ENCODE measurements around the gene SAMD8.
"Not testable (repeated sequence)": the region's sequence is repeated elsewhere in the genome, so short reads cannot be mapped to it uniquely, and the experiment has no call there.

SAMD8 gene

DNA sequence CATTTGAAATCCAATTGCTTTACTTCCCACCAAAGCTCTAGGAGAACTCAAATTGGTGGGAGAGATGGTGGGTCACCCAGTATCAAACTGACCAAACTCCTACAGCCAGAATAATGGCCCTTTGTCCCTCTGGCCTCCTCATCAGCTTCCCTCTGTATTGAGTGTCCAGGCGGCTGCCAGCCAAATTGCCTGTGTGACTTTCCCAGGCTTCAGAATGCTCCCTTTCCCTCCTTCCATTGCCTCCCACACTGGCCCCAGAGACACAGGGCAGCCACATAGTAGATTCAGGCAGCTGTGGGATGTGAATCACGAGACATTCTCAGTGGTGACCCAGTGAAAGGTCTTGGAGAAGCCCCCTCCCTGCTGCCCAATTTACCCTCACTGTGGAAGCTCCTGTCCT is 86.5 kb downstream of the SAMD8 start:
- no peak overlapping the region for H3K4me3 ChIP-seq (ENCODE audit: low read depth, low read length)
- DNase-seq (ENCODE audit: low read depth) = no peak
- no peak for TF ChIP-seq CTCF (IDR thresholded peaks at IDR 0.05; ENCODE audit: low read depth, low read length, missing control alignments)

DNA sequence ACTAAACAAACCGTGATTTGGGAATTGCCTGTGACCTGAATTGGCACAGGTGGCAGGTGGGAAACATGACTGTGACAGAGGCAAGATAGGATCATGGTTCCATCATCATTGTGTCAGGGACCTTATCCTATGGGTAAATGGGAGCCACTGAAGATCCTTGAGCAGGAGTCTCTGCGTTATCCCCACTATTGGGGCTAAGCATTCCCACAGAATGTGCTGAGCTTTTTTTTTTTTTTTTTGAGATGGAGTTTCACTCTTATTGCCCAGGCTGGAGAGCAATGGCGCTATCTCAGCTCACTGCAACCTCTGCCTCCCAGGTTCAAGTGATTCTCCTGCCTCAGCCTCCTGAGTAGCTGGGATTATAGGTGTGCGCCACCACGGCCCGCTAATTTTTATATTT is 88.5 kb downstream of the SAMD8 start:
- not testable (repeated sequence) for DNase-seq (ENCODE audit: low read depth); H3K4me3 ChIP-seq (ENCODE audit: low read depth, low read length)

DNA sequence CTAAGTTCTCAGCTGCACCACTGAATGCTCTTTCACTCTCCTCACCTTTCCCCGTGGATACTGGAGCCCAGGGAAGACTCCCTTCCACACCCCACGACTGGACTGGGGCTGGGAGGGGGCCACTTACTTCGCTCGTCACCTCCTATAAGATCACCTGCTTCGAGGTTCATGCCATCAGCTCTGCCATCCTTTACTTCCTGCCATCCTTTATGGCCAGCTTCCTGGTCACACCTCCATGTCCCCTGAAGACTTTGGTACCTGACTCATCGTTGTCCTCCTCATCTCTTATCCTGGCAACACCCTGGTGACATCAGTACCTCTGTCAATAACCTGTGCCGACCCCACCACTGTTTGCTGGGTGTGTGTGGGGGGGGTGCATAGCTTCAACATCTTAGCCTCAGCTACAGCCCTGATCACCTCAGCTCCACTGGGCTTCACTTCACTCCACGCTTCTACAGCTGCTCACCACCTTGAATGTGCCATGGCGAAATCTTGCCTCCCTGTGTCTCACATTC is 90.4 kb downstream of the SAMD8 start:
- no peak for DNase-seq (ENCODE audit: low read depth)
- TF ChIP-seq CTCF (IDR thresholded peaks at IDR 0.05; ENCODE audit: low read depth, low read length, missing control alignments) = no peak
- no peak overlapping the region for H3K4me3 ChIP-seq (ENCODE audit: low read depth, low read length)

- H3K4me3 ChIP-seq (ENCODE audit: low read depth, low read length) = no peak overlapping the region
- DNase-seq (ENCODE audit: low read depth) = no peak
- no peak for TF ChIP-seq CTCF (IDR thresholded peaks at IDR 0.05; ENCODE audit: low read depth, low read length, missing control alignments)
These were observed 91.0 kb downstream of the SAMD8 start for GRCh38 chr10:75202321-75203045.

GRCh38 chr10:75203046-75203620 is 91.7 kb downstream of the SAMD8 start:
- DNase-seq (ENCODE audit: low read depth); H3K4me3 ChIP-seq (ENCODE audit: low read depth, low read length): not testable (repeated sequence)

DNA sequence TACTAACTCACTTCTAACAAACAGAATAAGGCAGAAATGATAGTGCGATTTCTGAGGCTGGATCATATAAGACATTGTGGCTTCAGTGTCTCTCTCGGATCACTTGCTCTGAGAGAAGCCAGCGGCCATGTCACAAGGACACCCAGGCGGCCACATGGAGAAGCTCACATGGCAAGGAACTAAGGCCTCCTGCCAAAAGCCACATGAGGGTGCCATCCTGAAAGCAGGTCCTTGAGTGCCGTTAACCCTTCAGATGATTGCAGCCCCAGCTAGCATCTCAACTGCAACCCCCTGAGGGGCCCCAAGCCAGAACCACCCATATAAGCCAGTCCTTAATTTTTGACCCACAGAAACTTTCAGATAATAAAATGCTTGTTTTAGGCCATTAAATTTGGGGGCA is 92.3 kb downstream of the SAMD8 start:
- no peak for DNase-seq (ENCODE audit: low read depth)
- H3K4me3 ChIP-seq (ENCODE audit: low read depth, low read length) = no peak overlapping the region
- TF ChIP-seq CTCF (IDR thresholded peaks at IDR 0.05; ENCODE audit: low read depth, low read length, missing control alignments) = no peak

DNA sequence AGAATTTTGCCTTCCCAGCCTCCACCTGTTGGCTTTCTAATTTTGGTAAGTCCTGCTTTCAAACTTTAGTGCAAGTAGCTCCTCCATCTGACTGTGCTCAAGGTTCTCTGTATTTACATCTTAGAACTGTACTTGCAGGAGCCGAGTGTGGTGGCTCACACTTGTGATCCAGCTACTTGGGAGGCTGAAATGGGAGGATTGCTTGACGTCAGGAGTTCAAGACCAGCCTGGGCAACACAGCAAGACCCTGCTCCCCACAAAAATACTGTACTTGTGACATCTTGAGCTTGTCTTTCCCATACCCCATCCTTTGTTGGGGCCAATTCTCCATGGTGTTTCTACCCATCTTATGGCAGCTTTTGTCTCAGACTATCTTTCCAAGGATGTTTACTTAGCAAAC is 94.5 kb downstream of the SAMD8 start:
- DNase-seq (ENCODE audit: low read depth) = no peak
- TF ChIP-seq CTCF (IDR thresholded peaks at IDR 0.05; ENCODE audit: low read depth, low read length, missing control alignments) = no peak
- no peak overlapping the region for H3K4me3 ChIP-seq (ENCODE audit: low read depth, low read length)

GRCh38 chr10:75206638-75207037 is 95.2 kb downstream of the SAMD8 start:
- not testable (repeated sequence) for DNase-seq (ENCODE audit: low read depth); H3K4me3 ChIP-seq (ENCODE audit: low read depth, low read length)
